Mesendoderm (in vitro differentiated cells): ENCODE data around the gene RAB11A.

Source experiments
- DNase-seq: peaks from one replicate; pipeline ENCODE4 v3.0.0; 2013
- H2AK5ac ChIP-seq: 2 replicates; pipeline ENCODE4 v1.6.1; 2013; ENCODE audit warnings: low read length, inconsistent platforms
- H2BK120ac ChIP-seq: 2 replicates; pipeline ENCODE4 v1.6.1; 2013; ENCODE audit warnings: low read depth, mild to moderate bottlenecking, low read length, moderate library complexity, mixed read lengths
- H2BK15ac ChIP-seq: replicated peaks from 2 replicates; pipeline ENCODE4 v1.6.1; 2013; ENCODE audit warnings: low read depth, mild to moderate bottlenecking, moderate library complexity
- H2BK5ac ChIP-seq: 2 replicates; pipeline ENCODE4 v1.6.1; 2013; ENCODE audit warnings: low read length, inconsistent platforms
- H3K18ac ChIP-seq: 2 replicates; pipeline ENCODE4 v1.6.1; 2013; ENCODE audit warnings: mild to moderate bottlenecking, low read length, mixed read lengths
- H3K23ac ChIP-seq: one replicate; pipeline ENCODE4 v1.6.1; 2013; ENCODE audit warnings: low read length
- H3K27ac ChIP-seq: 2 replicates; pipeline ENCODE4 v1.5.1; 2013; ENCODE audit warnings: low read depth, mild to moderate bottlenecking, inconsistent platforms, low read length, moderate library complexity
- H3K27me3 ChIP-seq: 2 replicates; pipeline ENCODE4 v1.6.1; 2013; ENCODE audit warnings: low read length, control low read depth, mild to moderate bottlenecking, inconsistent platforms; ENCODE audit not compliant: insufficient read depth, poor library complexity
- H3K36me3 ChIP-seq: 2 replicates; pipeline ENCODE4 v1.6.1; 2013; ENCODE audit warnings: low read length, inconsistent platforms; ENCODE audit not compliant: control insufficient read depth, insufficient read depth
- H3K4ac ChIP-seq: one replicate; pipeline ENCODE4 v1.6.1; 2013; ENCODE audit warnings: low read depth, mild to moderate bottlenecking, low read length, moderate library complexity
- H3K4me1 ChIP-seq: 2 replicates; pipeline ENCODE4 v1.6.1; 2013; ENCODE audit warnings: low read depth, low read length, inconsistent platforms; ENCODE audit not compliant: control insufficient read depth
- H3K4me2 ChIP-seq: 2 replicates; pipeline ENCODE4 v1.6.1; 2013; ENCODE audit warnings: low read length
- H3K4me3 ChIP-seq: 2 replicates; pipeline ENCODE4 v1.5.1; 2013; ENCODE audit warnings: mild to moderate bottlenecking, low read length
- H3K56ac ChIP-seq: one replicate; pipeline ENCODE4 v1.6.1; 2013; ENCODE audit warnings: low read length
- H3K79me1 ChIP-seq: 2 replicates; pipeline ENCODE4 v1.6.1; 2013; ENCODE audit warnings: low read length, inconsistent platforms
- H3K79me2 ChIP-seq: 2 replicates; pipeline ENCODE4 v1.6.1; 2013; ENCODE audit warnings: mild to moderate bottlenecking, low read length; ENCODE audit not compliant: control insufficient read depth, insufficient read depth
- H3K9ac ChIP-seq: 2 replicates; pipeline ENCODE4 v1.6.1; 2013; ENCODE audit warnings: low read length, inconsistent platforms
- H4K5ac ChIP-seq: one replicate; pipeline ENCODE4 v1.6.1; 2013; ENCODE audit warnings: low read length
- H4K8ac ChIP-seq: one replicate; pipeline ENCODE4 v1.6.1; 2013; ENCODE audit warnings: low read depth, mild to moderate bottlenecking, control low read depth, low read length, moderate library complexity
- WGBS: extraction: QIAGEN DNeasy Blood & Tissue Kit; methylation state at CpG from one replicate; pipeline ENCODE4 v1.1.7; 2013; ENCODE audit warnings: low lambda C conversion rate, missing lambda C conversion rate; ENCODE audit not compliant: insufficient coverage; ENCODE audit errors: extremely low coverage; 5-methylcytosine and 5-hydroxymethylcytosine counted together

RAB11A gene

DNA sequence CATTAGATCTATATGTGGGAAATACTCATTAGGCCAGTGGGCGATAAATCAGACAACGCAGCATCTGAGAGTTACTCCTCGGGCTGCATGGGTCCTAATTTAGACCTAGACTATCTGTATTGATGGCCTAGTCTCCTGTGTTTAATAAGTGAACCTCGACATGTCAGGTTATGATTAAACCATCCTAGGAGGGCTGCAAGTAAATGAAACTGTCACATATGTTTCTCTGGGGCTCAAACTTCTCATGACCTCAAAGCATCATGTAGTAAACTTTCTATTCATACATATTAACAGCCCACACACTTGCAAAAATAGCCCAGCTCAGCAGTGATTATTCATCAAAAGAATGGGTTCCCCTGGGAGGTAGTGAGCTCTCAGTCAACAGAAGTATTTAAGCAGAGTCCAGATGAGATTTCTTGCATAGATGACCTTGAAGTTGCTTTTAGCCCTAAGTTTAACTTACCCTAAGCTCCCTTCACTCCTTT is 51.6 kb downstream of the RAB11A start:
- H3K79me1 ChIP-seq, result no peaks in the 10 kb centered on the region
- no peak for DNase-seq
- H3K18ac ChIP-seq, result no peak overlapping the region
- no peak overlapping the region for H3K23ac ChIP-seq
- H2AK5ac ChIP-seq, result no peak overlapping the region
- H2BK120ac ChIP-seq, result no peak overlapping the region
- H4K8ac ChIP-seq, result no peak overlapping the region
- no peak overlapping the region for H3K4me3 ChIP-seq
- H4K5ac ChIP-seq, result no peak overlapping the region
- H3K4ac ChIP-seq, result no peak overlapping the region
- H3K27me3 ChIP-seq, result no peaks in the 10 kb centered on the region
- H2BK5ac ChIP-seq, result no peak overlapping the region
- no peak overlapping the region for H3K9ac ChIP-seq
- no peak overlapping the region for H3K4me2 ChIP-seq
- H3K4me1 ChIP-seq, result no peaks in the 10 kb centered on the region
- H3K27ac ChIP-seq, result no peak overlapping the region
- WGBS, result no CpG with 5 or more reads among the region's 4 CpGs
- no peaks in the 10 kb centered on the region for H3K79me2 ChIP-seq
- no peak overlapping the region for H3K56ac ChIP-seq
- no peak overlapping the region for H2BK15ac ChIP-seq
- H3K36me3 ChIP-seq, result no peaks in the 10 kb centered on the region

DNA sequence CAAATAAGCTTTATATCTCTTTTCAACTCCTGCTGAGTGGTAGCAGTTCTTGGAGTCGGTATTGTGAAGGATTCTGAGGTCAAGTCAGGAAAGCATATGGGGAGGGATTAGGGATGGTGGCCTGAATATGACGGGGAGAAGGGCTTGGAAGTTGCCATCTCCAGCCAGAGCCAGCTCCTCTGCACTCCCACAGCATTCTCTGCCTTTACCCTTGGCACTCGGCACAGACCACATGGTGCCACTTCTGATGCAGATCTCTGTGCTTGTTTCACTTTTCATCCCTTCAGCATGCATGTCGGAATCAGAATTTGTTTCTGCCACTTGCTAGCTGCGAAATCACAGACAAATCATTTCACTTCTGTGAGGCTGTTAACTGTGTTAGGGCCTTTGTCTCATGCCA is 52.5 kb downstream of the RAB11A start:
- Histone ChIP-seq H3K4ac (no peak overlapping the region), H4K8ac (no peak overlapping the region), H3K18ac (no peak overlapping the region), H3K79me1 (no peaks in the 10 kb centered on the region), H3K4me3 (no peak overlapping the region), H2BK120ac (no peak overlapping the region), H2BK5ac (no peak overlapping the region), H3K36me3 (no peaks in the 10 kb centered on the region), H3K79me2 (no peaks in the 10 kb centered on the region), H3K4me2 (no peak overlapping the region), H2BK15ac (no peak overlapping the region), H2AK5ac (no peak overlapping the region), H3K23ac (no peak overlapping the region), H3K27me3 (no peaks in the 10 kb centered on the region), H3K4me1 (no peaks in the 10 kb centered on the region), H3K9ac (no peak overlapping the region), H3K56ac (no peak overlapping the region), H4K5ac (no peak overlapping the region), H3K27ac (no peak overlapping the region)
- DNase-seq, result no peak
- no CpG with 5 or more reads among the region's 5 CpGs for WGBS

DNA sequence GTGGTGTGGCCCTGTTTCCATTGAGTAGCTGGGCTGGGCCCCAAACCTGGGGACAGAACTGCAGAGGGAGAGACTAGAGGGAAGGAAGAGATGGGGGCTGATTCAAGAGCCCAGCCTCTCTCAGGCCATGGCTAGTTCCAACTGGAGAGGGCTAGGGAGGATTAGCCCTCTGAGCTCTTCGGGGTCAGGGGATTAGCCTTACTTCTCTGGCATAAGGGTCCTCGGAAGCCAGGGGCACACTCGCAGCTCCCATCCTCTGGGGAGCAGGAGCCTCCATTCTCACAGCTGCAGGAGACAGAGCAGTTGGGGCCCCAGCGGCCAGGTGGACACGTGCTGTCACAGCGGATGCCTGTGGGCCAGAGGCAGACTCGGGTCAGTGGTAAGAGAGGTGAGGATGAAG is 53.3 kb downstream of the RAB11A start:
- no peaks in the 10 kb centered on the region for H3K79me2 ChIP-seq
- H2BK15ac ChIP-seq, result no peak overlapping the region
- no peak overlapping the region for H3K56ac ChIP-seq
- no peak overlapping the region for H2BK120ac ChIP-seq
- no peaks in the 10 kb centered on the region for H3K36me3 ChIP-seq
- H2AK5ac ChIP-seq, result no peak overlapping the region
- no peak overlapping the region for H3K23ac ChIP-seq
- no CpG with 5 or more reads among the region's 7 CpGs for WGBS
- H3K4ac ChIP-seq, result no peak overlapping the region
- H3K4me1 ChIP-seq, result no peaks in the 10 kb centered on the region
- H4K8ac ChIP-seq, result no peak overlapping the region
- no peaks in the 10 kb centered on the region for H3K27me3 ChIP-seq
- no peak overlapping the region for H3K4me2 ChIP-seq
- DNase-seq, result no peak
- no peak overlapping the region for H3K27ac ChIP-seq
- no peak overlapping the region for H4K5ac ChIP-seq
- H2BK5ac ChIP-seq, result no peak overlapping the region
- H3K18ac ChIP-seq, result no peak overlapping the region
- H3K79me1 ChIP-seq, result no peaks in the 10 kb centered on the region
- no peak overlapping the region for H3K4me3 ChIP-seq
- no peak overlapping the region for H3K9ac ChIP-seq

DNA sequence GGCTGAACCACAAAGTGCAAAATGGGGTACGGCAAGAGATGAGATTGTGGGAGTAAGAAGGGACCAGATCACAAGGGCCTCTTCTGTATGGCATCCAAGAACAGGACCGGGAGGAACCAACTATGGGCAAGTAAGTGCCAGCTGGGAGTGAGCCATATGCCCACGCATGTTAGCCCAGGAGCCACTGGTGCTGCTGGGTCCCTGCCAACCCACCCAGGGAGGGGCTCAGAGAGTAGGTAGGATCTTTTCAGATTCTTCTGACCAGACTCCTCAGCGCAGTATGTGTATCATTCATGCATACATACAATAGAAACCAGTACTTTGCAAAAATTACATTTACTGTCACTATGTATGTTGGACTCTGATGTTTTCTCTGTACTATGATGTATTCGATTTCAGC is 54.0 kb downstream of the RAB11A start:
- no peak overlapping the region for H2BK15ac ChIP-seq
- WGBS, result no CpG with 5 or more reads among the region's 5 CpGs
- no peak overlapping the region for H3K23ac ChIP-seq
- H4K5ac ChIP-seq, result no peak overlapping the region
- no peak overlapping the region for H3K27ac ChIP-seq
- H2BK120ac ChIP-seq, result no peak overlapping the region
- no peak overlapping the region for H3K18ac ChIP-seq
- H3K4me3 ChIP-seq, result no peak overlapping the region
- H2AK5ac ChIP-seq, result no peak overlapping the region
- H3K79me2 ChIP-seq, result no peaks in the 10 kb centered on the region
- H3K27me3 ChIP-seq, result no peaks in the 10 kb centered on the region
- no peak for DNase-seq
- no peak overlapping the region for H3K4me2 ChIP-seq
- no peak overlapping the region for H3K56ac ChIP-seq
- H3K79me1 ChIP-seq, result no peaks in the 10 kb centered on the region
- no peaks in the 10 kb centered on the region for H3K36me3 ChIP-seq
- no peaks in the 10 kb centered on the region for H3K4me1 ChIP-seq
- no peak overlapping the region for H3K4ac ChIP-seq
- no peak overlapping the region for H2BK5ac ChIP-seq
- H4K8ac ChIP-seq, result no peak overlapping the region
- no peak overlapping the region for H3K9ac ChIP-seq

DNA sequence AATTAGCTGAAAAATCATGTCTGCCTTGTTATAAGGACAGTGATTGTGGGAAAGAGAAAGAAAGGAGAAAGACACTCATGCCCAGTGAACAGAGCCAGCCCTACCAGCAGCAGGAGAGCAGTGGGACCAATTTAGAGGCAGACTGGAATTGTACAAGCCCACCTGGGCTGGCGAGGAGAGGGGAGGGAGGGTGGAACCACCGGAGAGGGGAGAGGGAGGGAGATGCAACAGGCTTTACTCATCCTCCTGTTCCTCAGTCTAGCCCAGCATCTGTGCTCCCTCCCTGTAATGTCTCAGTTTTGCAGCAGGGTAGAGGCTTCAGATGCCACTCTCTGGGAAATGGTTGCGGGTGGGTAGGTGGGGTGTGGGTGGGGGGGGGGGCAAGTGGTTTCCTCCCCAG is 54.7 kb downstream of the RAB11A start:
- H2AK5ac ChIP-seq, result no peak overlapping the region
- H3K4me1 ChIP-seq, result no peaks in the 10 kb centered on the region
- no peak overlapping the region for H3K18ac ChIP-seq
- no peaks in the 10 kb centered on the region for H3K27me3 ChIP-seq
- no peak for DNase-seq
- H3K23ac ChIP-seq, result no peak overlapping the region
- no peaks in the 10 kb centered on the region for H3K79me2 ChIP-seq
- H3K4me2 ChIP-seq, result no peak overlapping the region
- no peak overlapping the region for H3K4me3 ChIP-seq
- no peaks in the 10 kb centered on the region for H3K36me3 ChIP-seq
- no peak overlapping the region for H2BK5ac ChIP-seq
- no peak overlapping the region for H2BK15ac ChIP-seq
- H3K56ac ChIP-seq, result no peak overlapping the region
- H3K9ac ChIP-seq, result no peak overlapping the region
- H4K5ac ChIP-seq, result no peak overlapping the region
- H2BK120ac ChIP-seq, result no peak overlapping the region
- no peaks in the 10 kb centered on the region for H3K79me1 ChIP-seq
- WGBS, result no CpG with 5 or more reads among the region's 3 CpGs
- no peak overlapping the region for H3K27ac ChIP-seq
- H3K4ac ChIP-seq, result no peak overlapping the region
- H4K8ac ChIP-seq, result no peak overlapping the region

DNA sequence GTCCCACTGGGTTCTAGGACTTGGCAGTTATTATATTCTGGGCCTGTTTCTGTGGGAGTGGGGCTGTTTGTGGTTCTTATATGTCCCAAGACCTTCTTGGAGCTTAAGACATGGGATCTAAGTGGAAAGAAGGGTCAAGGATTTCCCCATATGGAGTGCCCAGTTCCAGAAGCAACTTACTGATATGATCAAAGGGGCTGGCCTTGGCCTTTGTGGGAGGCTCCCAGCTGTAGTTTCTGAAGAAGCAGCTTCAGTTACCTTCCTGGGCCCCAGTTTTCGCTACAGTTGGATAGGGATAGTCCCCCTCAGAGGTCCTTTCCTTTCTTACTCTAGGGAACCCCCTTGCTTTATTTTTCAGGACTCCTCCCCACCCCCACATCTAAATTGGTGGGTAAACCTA is 56.0 kb downstream of the RAB11A start:
- Histone ChIP-seq H2BK5ac (no peak overlapping the region), H3K27me3 (no peaks in the 10 kb centered on the region), H3K4me2 (no peak overlapping the region), H4K5ac (no peak overlapping the region), H3K9ac (no peak overlapping the region), H3K18ac (no peak overlapping the region), H2BK120ac (no peak overlapping the region), H3K79me1 (no peaks in the 10 kb centered on the region), H3K27ac (no peak overlapping the region), H3K36me3 (no peaks in the 10 kb centered on the region), H3K56ac (no peak overlapping the region), H2BK15ac (no peak overlapping the region), H2AK5ac (no peak overlapping the region), H3K4me3 (no peak overlapping the region), H3K79me2 (no peaks in the 10 kb centered on the region), H3K4me1 (no peaks in the 10 kb centered on the region), H3K4ac (no peak overlapping the region), H4K8ac (no peak overlapping the region), H3K23ac (no peak overlapping the region)
- no peak for DNase-seq
- WGBS, result no CpG with 5 or more reads among the region's 1 CpG
